HL-60/S4 treated with phorbol 12-myristate 13-acetate at 8.2 ng/mL for 4 days and 3 days (cell line): Measurements from ENCODE around the gene PDCD1LG2.

Experiments
- in situ Hi-C: fragments of 300-500 bp; cut with MboI; formaldehyde crosslinking; loops from 2 replicates; pipeline ENCODE4 v1.15.0; 2022; ENCODE audit warnings: low sequenced_read_pairs

The PDCD1LG2 gene

GRCh38 chr9:5596173-5596572, 85.8 kb downstream of the PDCD1LG2 start:
- in situ Hi-C loops = loop anchor here (25.0 kb wide), 1 partner anchor 409 kb away; the partner anchor contains the start of gene INSL6

- in situ Hi-C loops = no loop called here
These were observed 98.2 kb downstream of the PDCD1LG2 start for GRCh38 chr9:5608298-5609225.

GRCh38 chr9:5609226-5609596, 98.9 kb downstream of the PDCD1LG2 start:
- in situ Hi-C loops = no loop called here

GRCh38 chr9:5610491-5610890, 100.2 kb downstream of the PDCD1LG2 start:
- in situ Hi-C loops = no loop called here

GRCh38 chr9:5611321-5612184, 101.2 kb downstream of the PDCD1LG2 start:
- in situ Hi-C loops = no loop called here

- in situ Hi-C loops = no loop called here
These were observed 101.8 kb downstream of the PDCD1LG2 start for GRCh38 chr9:5612185-5612530.

- in situ Hi-C loops = no loop called here
These were observed 103.9 kb downstream of the PDCD1LG2 start for GRCh38 chr9:5614192-5614591.

GRCh38 chr9:5614985-5615384, 104.7 kb downstream of the PDCD1LG2 start:
- in situ Hi-C loops = no loop called here

- in situ Hi-C loops = no loop called here
These were observed 107.4 kb downstream of the PDCD1LG2 start for GRCh38 chr9:5617749-5618148.

GRCh38 chr9:5620494-5620893, 110.2 kb downstream of the PDCD1LG2 start:
- in situ Hi-C loops = no loop called here
